Adipose tissue (tissue), 3 donors: ENCODE data around the gene CEP290. TPM values are rescaled to one million over a fixed set of nuclear protein-coding genes. Genes with fewer than 3 reads are reported as not detected.
"Not testable (repeated sequence)": the region's sequence is repeated elsewhere in the genome, so short reads cannot be mapped to it uniquely, and the experiment has no call there.

ENCODE experiments used
- H3K27ac ChIP-seq: one replicate; pipeline ENCODE4 v1.5.1; 2013; ENCODE audit warnings: low read depth, low read length
- WGBS, 3 donors: extraction: QIAGEN DNeasy Blood & Tissue Kit; methylation state at CpG; one replicate each; pipeline ENCODE4 v1.1.7; 2013; 5-methylcytosine and 5-hydroxymethylcytosine counted together
- polyA plus RNA-seq, 3 donors: library from polyadenylated mRNA; stranded (reverse); fragments of 200-250 nt; gene quantifications; one replicate each; pipeline ENCODE4 v1.2.3, GENCODE V29; 2013
- donor health status: healthy with polysubstance abuse.
- donor health status: Bipolar disorder and iron deficiency.
- donor health status: healthy.

CEP290 gene
- polyA plus RNA-seq, 3 donors = 2.5 to 8.5 (median 3.2) TPM

- no peak overlapping the region for H3K27ac ChIP-seq
- 90 to 95% (median 94%) methylated on average over 3 of the region's 3 CpGs for WGBS, 3 donors
These were observed 2.9 kb upstream of the CEP290 start for GRCh38 chr12:88144546-88145468.

GRCh38 chr12:88144037-88144436, 2.1 kb upstream of the CEP290 start:
- H3K27ac ChIP-seq = no peak overlapping the region
- 94 to 96% (median 96%) methylated on average over 5 of the region's 5 CpGs for WGBS, 3 donors

- 0 to 1% (median 0%) methylated on average over 18 of the region's 18 CpGs for WGBS, 3 donors
- no peak overlapping the region for H3K27ac ChIP-seq
These were observed 713 bp upstream of the CEP290 start for GRCh38 chr12:88142610-88142991.

GRCh38 chr12:88141425-88141773, 489 bp downstream of the CEP290 start:
- no peak overlapping the region for H3K27ac ChIP-seq
- 3 to 8% (median 6%) methylated on average over 13 of the region's 13 CpGs for WGBS, 3 donors

- H3K27ac ChIP-seq = not testable (repeated sequence)
- 97 to 99% (median 97%) methylated on average over 4 of the region's 4 CpGs for WGBS, 3 donors
These were observed 2.2 kb downstream of the CEP290 start for GRCh38 chr12:88139711-88140110.

- H3K27ac ChIP-seq = not testable (repeated sequence)
- WGBS, 3 donors = 94 to 95% (median 95%) methylated on average over 2 of the region's 2 CpGs
These were observed 8.7 kb downstream of the CEP290 start for GRCh38 chr12:88133181-88133580.

- no peak overlapping the region for H3K27ac ChIP-seq
These were observed 9.5 kb downstream of the CEP290 start for GRCh38 chr12:88132392-88132791.

GRCh38 chr12:88127855-88128254, 14.0 kb downstream of the CEP290 start:
- H3K27ac ChIP-seq = no peak overlapping the region
- 96 to 98% (median 97%) methylated on average over 3 of the region's 3 CpGs for WGBS, 3 donors

- WGBS, 3 donors = 94 to 98% (median 96%) methylated on average over 3 of the region's 3 CpGs
- H3K27ac ChIP-seq = no peak overlapping the region
These were observed 14.8 kb downstream of the CEP290 start for GRCh38 chr12:88127099-88127498.

GRCh38 chr12:88122666-88123065, 19.2 kb downstream of the CEP290 start:
- 63 to 83% (median 64%) methylated on average over 4 of the region's 4 CpGs for WGBS, 3 donors

GRCh38 chr12:88113871-88114270, 28.0 kb downstream of the CEP290 start:
- WGBS, 3 donors = 42 to 50% (median 48%) methylated on average over 3 of the region's 3 CpGs
- no peak overlapping the region for H3K27ac ChIP-seq

More at GRCh38 chr12:88122666-88123065, 19.2 kb downstream of the CEP290 start:
- no peak overlapping the region for H3K27ac ChIP-seq

- 15 to 38% (median 16%) methylated on average over 1 of the region's 1 CpG for WGBS, 3 donors
- H3K27ac ChIP-seq = no peak overlapping the region
These were observed 30.7 kb downstream of the CEP290 start for GRCh38 chr12:88111074-88111652.

GRCh38 chr12:88108021-88108420, 33.9 kb downstream of the CEP290 start:
- no peak overlapping the region for H3K27ac ChIP-seq
- WGBS, 3 donors = 93 to 99% (median 95%) methylated on average over 2 of the region's 2 CpGs

- no peak overlapping the region for H3K27ac ChIP-seq
- 98 to 99% (median 98%) methylated on average over 4 of the region's 4 CpGs for WGBS, 3 donors
These were observed 48.3 kb downstream of the CEP290 start for GRCh38 chr12:88093573-88093972.

GRCh38 chr12:88092771-88093170, 49.1 kb downstream of the CEP290 start:
- H3K27ac ChIP-seq = no peak overlapping the region

- H3K27ac ChIP-seq = no peak overlapping the region
- WGBS, 3 donors = 88 to 92% (median 91%) methylated on average over 4 of the region's 4 CpGs
These were observed 57.7 kb downstream of the CEP290 start for GRCh38 chr12:88084210-88084609.

- WGBS, 3 donors = 68 to 96% (median 93%) methylated on average over 3 of the region's 3 CpGs
These were observed 58.3 kb downstream of the CEP290 start for GRCh38 chr12:88083634-88084033.

GRCh38 chr12:88081247-88081646, 60.6 kb downstream of the CEP290 start:
- H3K27ac ChIP-seq = no peak overlapping the region

More at GRCh38 chr12:88083634-88084033, 58.3 kb downstream of the CEP290 start:
- no peak overlapping the region for H3K27ac ChIP-seq

- no peak overlapping the region for H3K27ac ChIP-seq
- 97 to 99% (median 98%) methylated on average over 9 of the region's 9 CpGs for WGBS, 3 donors
These were observed 74.6 kb downstream of the CEP290 start for GRCh38 chr12:88067301-88067700.

GRCh38 chr12:88063375-88063774, 78.5 kb downstream of the CEP290 start:
- 87 to 92% (median 91%) methylated on average over 2 of the region's 2 CpGs for WGBS, 3 donors
- H3K27ac ChIP-seq = no peak overlapping the region
